ENCODE results near the gene TTC36. TPM values are rescaled to one million over a fixed set of nuclear protein-coding genes. Genes with fewer than 3 reads are reported as not detected.

TTC36 gene
- total RNA-seq, 1 experiment from 2014 or later, result 1.6 TPM

DNA sequence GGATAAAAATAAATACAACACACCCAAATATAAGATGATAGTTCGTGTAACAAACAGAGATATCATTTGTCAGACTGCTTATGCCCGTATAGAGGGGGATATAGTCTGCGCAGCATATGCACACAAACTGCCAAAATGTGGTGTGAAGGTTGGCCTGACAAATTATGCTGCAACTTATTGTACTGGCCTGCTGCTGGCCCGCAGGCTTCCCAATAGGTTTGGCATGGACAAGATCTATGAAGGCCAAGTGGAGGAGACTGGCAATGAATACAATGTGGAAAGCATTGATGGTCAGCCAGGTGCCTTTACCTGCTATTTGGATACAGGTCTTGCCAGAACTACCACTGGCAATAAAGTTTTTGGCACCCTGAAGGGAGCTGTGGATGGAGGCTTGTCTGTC, 33.5 kb downstream of the TTC36 start:
- Histone ChIP-seq H3K9ac (ENCODE audit: extremely low read depth, insufficient read length, low read length) (no peak overlapping the region), H4K5ac (ENCODE audit: insufficient read length, low read depth, low read length) (no peak overlapping the region), H3K79me2 (ENCODE audit: insufficient read depth, low read length) (no peaks in the 10 kb centered on the region), H2BK12ac (ENCODE audit: insufficient read length, low read depth, low read length) (no peak overlapping the region), H3K27ac (ENCODE audit: insufficient read length, low read depth, low read length) (no peak overlapping the region), H2BK120ac (ENCODE audit: low read depth, low read length, poor library complexity, severe bottlenecking) (no peak overlapping the region), H4K91ac (ENCODE audit: insufficient read length, low read depth, low read length) (no peak overlapping the region), H3T11ph (ENCODE audit: low read length) (no peak overlapping the region), H3K4me2 (ENCODE audit: insufficient read depth, insufficient read length, low read length) (no peak overlapping the region), H3K4me1 (ENCODE audit: insufficient read depth, low read length) (no peaks in the 10 kb centered on the region), H3K9me3 (ENCODE audit: control insufficient read depth, low read depth, low read length) (no peaks in the 10 kb centered on the region), H4K8ac (replicated peaks; ENCODE audit: insufficient read length, low read depth, low read length) (no peak overlapping the region), H3K4ac (ENCODE audit: low read depth, low read length) (no peak overlapping the region), H3K18ac (ENCODE audit: insufficient read length, low read depth, low read length) (no peak overlapping the region), H3K14ac (ENCODE audit: insufficient read depth, low read length) (no peak overlapping the region), H2BK5ac (ENCODE audit: insufficient read length, low read length) (no peak overlapping the region), H2AFZ (ENCODE audit: low read length) (no peak overlapping the region), H3K23ac (ENCODE audit: insufficient read length, low read depth, low read length) (no peak overlapping the region), H4K20me1 (ENCODE audit: control insufficient read depth, insufficient read depth, insufficient read length) (no peaks in the 10 kb centered on the region), H2BK15ac (ENCODE audit: low read depth, low read length) (no peak overlapping the region), H3K23me2 (ENCODE audit: insufficient read length, low read depth, low read length, poor library complexity, severe bottlenecking) (no peaks in the 10 kb centered on the region), H2BK20ac (ENCODE audit: low read depth, low read length, poor library complexity, severe bottlenecking) (no peak overlapping the region), H3K56ac (ENCODE audit: insufficient read length, low read depth, low read length) (no peak overlapping the region), H3K79me1 (ENCODE audit: insufficient read depth, low read depth, low read length, poor library complexity, severe bottlenecking) (no peaks in the 10 kb centered on the region), H2AK5ac (ENCODE audit: insufficient read length, low read length) (no peak overlapping the region), H3K27me3 (ENCODE audit: insufficient read depth, low read length) (no peaks in the 10 kb centered on the region)
- Mint-ChIP-seq H3K9me3 (no peaks in the 10 kb centered on the region), H3K27ac (no peak overlapping the region), H3K4me3 (no peak overlapping the region), H3K36me3 (ENCODE audit: insufficient read depth in 1 of 3, low read depth in 3 of 3) (peaks cover 0 to 13% (median 8%) of the 10 kb centered on the region in 3 experiments; a peak in 6 of 7 replicates), H3K4me1 (peaks cover 3 to 8% of the 10 kb centered on the region in 2 experiments; a peak in 3 of 4 replicates), H3K27me3 (ENCODE audit: low read depth) (no peaks in the 10 kb centered on the region; the same call in 1 of the 2 replicates)
- no peak for DNase-seq
- no CpG with 5 or more reads among the region's 4 CpGs for WGBS (ENCODE audit: extremely low coverage, insufficient read length, low lambda C conversion rate)
- TF ChIP-seq, protein P1, sequence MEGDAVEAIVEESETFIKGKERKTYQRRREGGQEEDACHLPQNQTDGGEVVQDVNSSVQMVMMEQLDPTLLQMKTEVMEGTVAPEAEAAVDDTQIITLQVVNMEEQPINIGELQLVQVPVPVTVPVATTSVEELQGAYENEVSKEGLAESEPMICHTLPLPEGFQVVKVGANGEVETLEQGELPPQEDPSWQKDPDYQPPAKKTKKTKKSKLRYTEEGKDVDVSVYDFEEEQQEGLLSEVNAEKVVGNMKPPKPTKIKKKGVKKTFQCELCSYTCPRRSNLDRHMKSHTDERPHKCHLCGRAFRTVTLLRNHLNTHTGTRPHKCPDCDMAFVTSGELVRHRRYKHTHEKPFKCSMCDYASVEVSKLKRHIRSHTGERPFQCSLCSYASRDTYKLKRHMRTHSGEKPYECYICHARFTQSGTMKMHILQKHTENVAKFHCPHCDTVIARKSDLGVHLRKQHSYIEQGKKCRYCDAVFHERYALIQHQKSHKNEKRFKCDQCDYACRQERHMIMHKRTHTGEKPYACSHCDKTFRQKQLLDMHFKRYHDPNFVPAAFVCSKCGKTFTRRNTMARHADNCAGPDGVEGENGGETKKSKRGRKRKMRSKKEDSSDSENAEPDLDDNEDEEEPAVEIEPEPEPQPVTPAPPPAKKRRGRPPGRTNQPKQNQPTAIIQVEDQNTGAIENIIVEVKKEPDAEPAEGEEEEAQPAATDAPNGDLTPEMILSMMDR (conservative IDR thresholded peaks at IDR 0.05), result no peak
